ENCODE results near the gene CMTM3. TPM values are rescaled to one million over a fixed set of nuclear protein-coding genes. Genes with fewer than 3 reads are reported as not detected.

The CMTM3 gene
- total RNA-seq, 2 experiments from 2014 or later = 46.3 to 49.3 TPM

DNA sequence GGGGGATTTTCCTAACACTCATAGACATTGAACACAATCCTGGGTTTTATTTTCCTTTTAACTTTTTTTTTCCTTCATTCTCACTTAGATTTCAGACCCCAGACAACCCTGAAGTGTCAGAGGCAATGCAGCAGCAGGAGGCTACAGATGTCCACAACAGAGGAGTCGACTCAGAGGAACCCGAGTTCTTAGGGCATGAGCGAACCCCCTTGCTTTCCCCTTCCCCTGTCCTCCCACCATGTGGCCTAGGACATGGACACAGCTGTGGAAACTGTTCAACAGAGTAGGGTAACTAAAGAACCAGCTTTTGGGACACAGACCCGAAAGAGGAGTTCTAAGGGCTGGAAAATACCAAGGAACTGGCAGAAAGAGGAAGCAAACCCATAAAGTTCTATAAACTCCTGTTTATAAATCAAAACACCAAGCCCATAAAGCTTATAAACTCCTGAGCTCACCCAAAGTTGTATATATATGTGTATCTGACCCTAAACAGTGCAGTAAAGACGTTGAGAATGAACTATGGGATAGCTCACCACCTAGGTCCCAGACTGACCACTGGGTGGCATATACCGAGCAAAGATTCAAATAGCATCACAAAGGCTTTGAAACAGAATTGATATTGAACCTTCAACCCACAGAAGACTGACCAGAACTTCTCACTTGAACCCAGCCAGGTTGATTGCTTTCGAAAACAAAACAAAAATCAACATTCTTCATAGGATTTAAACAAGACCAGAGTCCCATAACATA is 58.1 kb downstream of the CMTM3 start:
- Mint-ChIP-seq H3K36me3 (ENCODE audit: low read depth) (no peaks in the 10 kb centered on the region), H3K9me3 (no peaks in the 10 kb centered on the region), H3K4me3 (no peak overlapping the region), H3K27ac (no peak overlapping the region), H3K4me1 (ENCODE audit: low read depth) (no peaks in the 10 kb centered on the region), H3K27me3 (no peaks in the 10 kb centered on the region)
- H3K27ac ChIP-seq (ENCODE audit: low read depth in 1 of 2, low read length in 2 of 2) = no peak overlapping the region
- ChIA-PET POLR2A (no interaction called here), CTCF (interaction anchor here (4.1 kb wide), 1 partner anchor 11 kb away, joined by 23 read pairs; no protein-coding TSS in a partner anchor)
- H3K36me3 ChIP-seq (ENCODE audit: insufficient read depth, low read length) = no peaks in the 10 kb centered on the region
- no peak for DNase-seq
- TF ChIP-seq CTCF (IDR thresholded peaks at IDR 0.05) = no peak
- intact Hi-C loops (cut with DNase I, micrococcal nuclease) = no loop called here
- no peaks in the 10 kb centered on the region for H3K9me3 ChIP-seq (ENCODE audit: control insufficient read depth in 1 of 2, insufficient read depth in 1 of 2, low read length in 2 of 2)
- H3K27me3 ChIP-seq (ENCODE audit: control insufficient read depth in 1 of 2, insufficient read depth in 2 of 2, low read length in 2 of 2) = no peaks in the 10 kb centered on the region
- H3K4me3 ChIP-seq (ENCODE audit: low read length) = no peak overlapping the region
- H3K4me1 ChIP-seq (ENCODE audit: insufficient read depth, low read length) = no peaks in the 10 kb centered on the region
- no peak for ATAC-seq (ENCODE audit: poor library complexity)

Other genes with a start within 250 kb of the CMTM3 start
- not detected for gene CDH5, start 238.0 kb upstream of the CMTM3 start, total RNA-seq
- not detected for gene BEAN1, start 177.4 kb upstream of the CMTM3 start, total RNA-seq
- gene TK2, start 54.6 kb upstream of the CMTM3 start, total RNA-seq = 1 to 10 TPM; 3.6 to 5.1 TPM
- 10 to 100 TPM; 10.6 to 14.1 TPM for gene CKLF, start 52.1 kb upstream of the CMTM3 start, total RNA-seq
- 1 to 10 TPM in 1 of 2 experiments, under 1 TPM in 1; 0.66 to 1.1 TPM for gene CMTM1, start 38.3 kb upstream of the CMTM3 start, total RNA-seq
- not detected for gene CMTM2, start 25.2 kb upstream of the CMTM3 start, total RNA-seq
- 1 to 10 TPM; 1.1 to 1.6 TPM for gene CMTM4, start 92.0 kb downstream of the CMTM3 start, total RNA-seq
- gene DYNC1LI2, start 146.9 kb downstream of the CMTM3 start, total RNA-seq = 10 to 100 TPM; 81.8 to 82.4 TPM
- under 1 TPM; 0.11 to 0.22 TPM for gene TERB1, start 196.9 kb downstream of the CMTM3 start, total RNA-seq
- 10 to 100 TPM; 89.1 to 91.2 TPM for gene NAE1, start 226.3 kb downstream of the CMTM3 start, total RNA-seq
- gene CA7, start 239.7 kb downstream of the CMTM3 start, total RNA-seq = not detected